Activated gamma-delta T cell (primary cell): ENCODE results near the gene BLACAT1.
A peak's percentile ranks its signal among the peaks of the same experiment; 100 is the strongest.
"Not testable (repeated sequence)": the region's sequence is repeated elsewhere in the genome, so short reads cannot be mapped to it uniquely, and the experiment has no call there.

Experiments
- DNase-seq: peaks from one replicate; lab custom pipeline; 2025; lab: John Stamatoyannopoulos, UW

BLACAT1 gene

DNA sequence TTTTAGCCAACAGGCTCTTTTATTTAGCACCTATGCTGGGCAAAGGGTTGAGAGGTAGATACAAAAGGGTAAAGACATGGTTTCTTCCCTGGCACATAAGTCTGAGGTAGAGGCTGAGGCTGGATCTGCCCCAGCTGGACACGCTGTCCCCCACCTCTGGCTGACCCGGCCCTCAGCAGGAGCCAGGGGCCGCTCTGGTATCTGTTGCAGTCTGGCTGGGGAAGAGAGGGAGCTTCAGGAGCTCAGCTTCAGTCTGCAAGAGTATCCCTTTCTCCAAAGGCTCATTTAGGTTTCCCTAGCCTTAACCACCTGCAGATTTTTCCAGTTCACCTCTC lies 14.2 kb downstream of the BLACAT1 start:
- DNase-seq: no peak

- DNase-seq: no peak
Observed at GRCh38 chr1:205441318-205441633, 14.6 kb downstream of the BLACAT1 start.

- peak; percentile 24 for DNase-seq
Observed at GRCh38 chr1:205440476-205441317, 15.1 kb downstream of the BLACAT1 start.

DNA sequence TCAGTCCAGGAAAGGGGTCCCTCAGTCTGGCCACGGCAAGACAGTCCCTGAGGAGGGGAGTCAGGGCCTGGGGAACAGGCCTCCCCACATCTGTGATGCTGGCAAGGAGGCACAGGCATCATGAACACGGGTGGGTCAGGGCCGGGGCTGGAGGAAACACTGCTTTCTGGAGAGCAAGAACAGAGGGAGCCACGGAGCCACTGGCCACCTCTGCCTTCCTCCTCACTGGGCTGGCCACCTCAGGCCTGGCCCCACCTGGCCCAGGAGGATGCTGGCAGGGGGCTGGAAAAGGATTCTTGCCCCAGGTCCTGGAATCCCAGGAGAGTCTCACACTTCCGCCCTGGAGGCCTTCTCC lies 15.7 kb downstream of the BLACAT1 start:
- DNase-seq: no peak

DNA sequence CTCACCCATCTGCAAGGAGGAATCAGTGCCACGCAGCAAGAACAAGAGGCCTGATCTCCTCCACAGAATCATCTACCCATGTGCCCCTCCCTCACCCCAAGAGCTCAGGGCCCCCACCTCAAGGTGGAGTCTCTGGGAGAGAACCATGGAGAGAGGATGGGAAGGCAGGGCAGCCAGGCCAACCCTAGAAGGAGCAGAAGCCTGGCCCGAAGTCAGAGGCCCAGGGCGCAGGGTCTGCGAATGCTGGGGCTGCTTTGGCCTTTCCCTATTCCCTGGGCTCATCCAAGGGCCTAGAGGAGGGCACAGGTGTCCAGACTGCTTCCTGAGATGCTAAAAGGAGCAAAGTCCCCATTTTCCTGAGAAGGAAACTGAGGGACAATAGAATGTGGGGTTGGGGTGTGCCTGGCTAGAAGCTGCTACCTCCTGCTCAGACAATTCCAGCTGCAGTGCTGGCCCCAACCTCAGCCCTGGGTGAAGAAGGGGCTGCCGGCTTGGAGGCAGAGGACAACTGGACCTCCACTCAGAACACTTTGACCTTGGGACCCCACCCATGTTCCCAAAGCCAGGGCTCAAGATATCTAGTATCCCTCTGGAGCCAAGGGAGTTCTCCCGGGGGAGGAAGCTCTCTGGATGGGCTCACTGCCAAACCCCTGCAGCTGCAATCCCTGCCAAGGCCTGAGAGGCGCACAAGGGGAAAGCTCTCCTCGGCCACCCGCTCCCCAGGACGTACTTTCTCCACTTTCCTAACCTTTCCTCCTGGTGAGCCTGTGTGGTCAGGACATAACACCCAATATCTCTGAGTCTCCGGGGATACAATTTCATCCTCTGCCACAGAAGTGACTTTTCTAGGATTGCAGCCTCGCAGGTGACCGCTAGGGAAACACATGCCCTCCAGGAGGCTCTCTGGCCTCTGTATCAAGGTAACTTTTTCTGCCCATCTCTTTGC lies 17.4 kb downstream of the BLACAT1 start:
- no peak for DNase-seq

DNA sequence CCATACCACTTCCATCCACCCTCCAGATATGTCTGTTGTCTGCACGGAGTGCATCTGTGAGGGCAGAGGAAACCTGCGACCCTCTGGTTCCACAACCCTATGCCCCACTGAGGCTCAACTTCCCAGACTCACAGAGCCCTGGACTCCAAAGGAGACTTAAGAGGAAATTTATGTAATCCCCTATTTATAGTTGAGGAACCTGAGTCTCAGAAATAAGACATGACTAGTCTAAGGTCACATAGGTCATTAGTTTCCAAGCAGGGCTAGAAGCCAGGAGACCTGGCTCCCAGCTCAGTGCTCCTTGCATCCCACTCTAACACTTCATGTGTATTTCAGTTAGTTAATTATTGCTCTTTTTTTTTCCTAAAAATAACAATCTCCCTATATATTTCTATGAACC lies 18.3 kb downstream of the BLACAT1 start:
- no peak for DNase-seq

DNA sequence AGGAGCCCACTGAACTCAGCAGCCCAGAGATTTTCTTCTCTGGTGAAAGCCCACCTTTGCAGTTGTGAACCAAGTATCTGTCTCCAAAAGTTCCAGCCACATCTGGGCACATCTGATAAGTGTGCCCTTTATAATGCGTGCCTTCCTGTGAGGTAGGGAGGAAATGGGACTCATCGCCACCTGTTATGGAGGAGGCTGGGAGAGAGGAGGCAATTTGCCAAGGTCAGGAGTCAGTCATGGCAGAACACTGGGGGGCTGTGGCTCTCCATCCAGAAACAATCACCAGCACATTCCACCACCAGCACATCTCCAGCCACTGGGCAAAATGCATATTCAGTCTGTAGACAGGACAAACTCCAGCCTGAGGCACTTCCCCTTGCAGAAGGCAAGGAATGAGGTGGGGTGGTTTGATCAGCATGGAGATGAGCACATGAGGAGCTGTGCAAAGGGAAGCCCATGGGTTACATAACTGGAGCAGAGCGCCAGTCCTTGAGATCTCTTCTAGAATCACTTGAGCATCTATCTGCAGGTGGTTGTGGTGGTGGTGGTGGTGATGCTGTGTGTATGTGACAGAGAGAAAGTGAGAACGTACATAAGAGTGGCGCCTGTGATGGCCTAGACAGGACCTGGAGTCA lies 19.0 kb downstream of the BLACAT1 start:
- no peak for DNase-seq

DNA sequence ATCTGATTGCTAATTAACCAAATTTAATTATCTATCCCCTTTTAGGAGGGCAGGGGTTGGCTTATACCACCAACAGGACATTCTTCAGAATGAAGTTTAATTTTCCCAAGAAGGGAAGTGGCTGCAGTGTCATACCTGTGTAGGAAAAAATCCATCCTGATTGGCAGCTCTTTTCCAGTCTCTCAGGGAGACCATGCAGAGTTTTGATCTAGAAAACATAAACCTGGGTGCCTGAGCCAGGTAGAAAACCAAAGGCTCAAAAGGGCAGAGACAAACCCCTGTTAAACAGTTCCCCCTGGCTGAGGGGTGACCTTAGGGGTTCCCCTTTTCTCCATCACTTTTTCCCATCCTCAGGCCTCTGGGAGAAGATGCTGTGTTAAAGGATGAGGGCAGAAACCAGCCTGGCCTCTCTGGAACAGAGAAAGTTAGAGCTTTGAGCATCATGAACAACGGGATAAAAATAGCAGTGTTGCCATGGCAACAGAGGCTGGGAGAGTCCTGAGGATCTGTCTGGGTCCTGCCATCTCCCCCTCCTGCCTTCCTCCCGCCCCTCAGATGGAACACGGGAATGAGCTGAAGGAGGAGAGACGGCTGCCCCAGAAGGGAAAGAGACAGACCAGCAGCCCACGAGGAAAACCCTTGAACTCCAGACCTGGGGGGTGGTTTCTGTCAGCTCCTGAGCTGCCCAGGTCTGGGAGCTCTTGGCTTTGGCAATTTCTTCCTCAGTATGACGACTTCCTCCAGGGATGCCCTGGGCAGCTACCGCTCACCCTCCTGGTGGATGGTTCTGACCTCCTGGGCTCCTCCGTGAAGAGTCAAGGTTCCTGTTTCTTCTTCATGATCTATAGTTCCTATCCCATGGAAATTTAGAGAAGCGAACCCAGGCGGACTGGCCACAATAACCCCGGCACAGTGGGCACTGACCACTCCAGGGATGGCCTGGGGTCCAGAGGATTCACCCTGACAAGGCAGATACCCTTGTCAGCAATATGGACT lies 20.0 kb downstream of the BLACAT1 start:
- DNase-seq: no peak

GRCh38 chr1:205434738-205435137 lies 21.1 kb downstream of the BLACAT1 start:
- no peak for DNase-seq

DNA sequence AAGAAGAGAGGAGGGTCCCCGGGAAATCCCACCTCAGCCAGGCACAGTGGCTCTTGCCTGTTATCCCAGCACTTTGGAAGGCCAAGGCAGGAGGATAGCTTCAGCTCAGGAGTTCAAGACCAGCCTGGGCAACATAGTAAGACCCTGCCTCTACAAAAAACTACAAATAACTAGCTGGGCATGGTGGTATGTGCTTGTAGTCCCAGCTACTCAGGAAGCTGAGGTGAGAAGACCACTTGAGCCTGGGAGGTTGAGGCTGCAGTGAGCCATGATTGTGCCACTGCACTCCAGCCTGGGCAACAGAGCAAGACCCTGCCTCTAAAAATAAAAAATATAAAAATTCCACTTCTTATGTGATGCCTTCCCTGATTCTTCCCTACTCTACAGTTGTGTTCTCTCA lies 23.2 kb downstream of the BLACAT1 start:
- DNase-seq: not testable (repeated sequence)

DNA sequence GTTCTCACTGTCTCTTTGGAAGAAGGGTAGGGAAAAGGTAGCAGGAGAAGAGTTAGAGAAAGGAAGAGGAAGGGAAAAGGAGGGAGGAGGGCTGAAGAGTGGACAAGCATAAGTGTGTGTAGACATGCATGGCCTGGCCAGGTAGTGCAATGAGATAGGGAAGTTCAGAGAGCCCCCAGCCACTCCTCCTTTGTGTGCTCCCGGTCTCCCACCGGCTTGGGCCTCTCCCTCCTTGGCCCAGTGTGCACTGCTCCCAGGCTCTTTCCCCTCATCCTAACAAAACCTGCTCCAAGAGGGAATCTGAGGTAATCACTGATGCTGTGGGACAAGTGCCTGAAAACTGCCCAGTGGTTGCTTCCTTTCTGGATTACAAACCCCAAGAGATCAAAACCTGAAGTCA lies 23.7 kb downstream of the BLACAT1 start:
- no peak for DNase-seq

DNA sequence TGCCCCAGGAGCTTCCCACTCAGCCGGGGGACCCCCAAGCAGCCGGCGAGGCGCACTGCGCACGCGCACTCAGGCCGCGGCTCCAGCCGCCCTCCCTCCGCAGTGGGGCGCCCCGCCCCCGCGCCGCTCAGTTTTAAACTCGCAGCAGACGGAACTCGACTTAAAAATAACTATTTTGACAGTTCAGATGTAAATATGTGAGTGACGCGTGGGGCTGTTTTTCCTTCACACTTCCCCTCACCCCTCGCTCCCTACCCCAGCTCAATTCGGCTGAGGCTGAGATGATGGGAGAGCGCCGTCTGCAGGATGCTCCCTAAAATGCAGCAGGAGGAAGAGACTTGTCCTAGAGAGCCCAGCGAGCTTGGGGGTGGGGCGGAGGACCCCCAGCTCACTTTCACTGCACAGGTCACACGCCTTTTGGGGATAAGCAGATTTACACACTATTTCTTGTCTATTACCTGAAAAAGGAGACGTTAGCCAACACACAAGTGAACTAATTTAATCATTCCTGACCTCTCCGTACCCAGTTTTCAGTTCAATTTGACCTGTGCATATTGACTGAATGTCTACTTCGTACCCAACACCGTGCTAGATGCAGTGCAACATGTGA lies 25.0 kb downstream of the BLACAT1 start:
- DNase-seq: peak; percentile 38

GRCh38 chr1:205429762-205430695 lies 25.8 kb downstream of the BLACAT1 start:
- no peak for DNase-seq

DNA sequence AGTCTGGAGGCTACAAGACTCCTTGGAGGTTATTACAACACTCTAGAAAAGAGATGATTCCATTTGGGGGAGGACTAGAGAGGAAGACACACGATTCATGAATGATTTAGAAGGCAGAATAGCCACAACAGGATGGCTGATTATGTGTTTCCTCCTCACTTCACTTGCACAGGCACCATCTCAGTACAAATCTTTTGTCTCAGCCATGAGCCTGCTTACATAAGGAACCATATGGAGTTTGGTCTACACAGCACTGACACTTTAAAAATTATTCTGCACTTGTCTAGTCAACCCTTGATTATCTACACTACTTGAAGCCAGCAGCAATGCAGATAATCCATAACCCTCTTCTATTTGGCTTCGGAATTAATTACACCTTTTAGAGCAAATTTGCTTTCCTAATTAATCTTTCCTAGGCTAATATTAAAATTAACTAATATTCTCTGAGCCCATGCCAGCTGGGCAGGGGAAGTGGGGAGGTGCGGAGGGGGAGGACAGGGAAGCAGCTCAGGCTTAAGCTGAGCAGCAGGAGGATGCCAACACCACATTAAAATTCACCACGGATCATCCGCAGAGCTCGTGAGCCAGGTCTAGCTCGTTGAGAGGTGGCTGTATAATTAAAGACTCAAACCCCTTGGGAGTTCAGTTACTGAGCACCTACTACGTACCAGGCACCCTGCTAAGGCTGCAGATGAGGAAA lies 30.8 kb downstream of the BLACAT1 start:
- DNase-seq: no peak

GRCh38 chr1:205423814-205424399 lies 31.9 kb downstream of the BLACAT1 start:
- DNase-seq: no peak

DNA sequence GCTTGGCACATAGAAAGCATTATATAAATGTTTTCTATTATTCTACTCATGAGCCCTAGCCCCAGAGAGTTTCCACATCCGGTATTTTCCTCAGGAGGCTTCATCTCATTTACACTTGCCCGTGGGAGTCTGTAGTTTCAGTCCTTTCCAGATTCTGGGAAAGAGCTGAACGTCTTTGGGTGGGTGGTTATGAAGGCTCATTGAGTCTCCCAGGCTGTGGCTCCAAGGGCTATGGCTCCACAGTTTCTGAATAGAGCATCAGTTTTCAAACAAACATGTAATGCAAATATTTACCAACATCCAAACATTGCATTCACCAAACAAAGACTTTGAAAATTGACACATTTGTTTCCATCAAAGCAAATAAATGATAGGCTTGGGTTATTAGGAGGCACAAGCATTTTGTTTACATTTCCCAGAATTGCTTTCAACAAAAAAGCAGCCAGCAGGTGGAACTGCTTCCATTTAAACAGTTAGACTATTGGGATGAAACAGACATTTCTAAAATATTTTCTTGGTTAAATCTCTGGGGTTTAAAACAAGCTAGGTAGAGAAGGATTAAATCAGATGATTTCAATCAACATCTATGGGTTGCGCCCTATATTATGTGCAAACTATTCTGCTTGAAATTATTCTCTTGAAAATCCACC lies 32.7 kb downstream of the BLACAT1 start:
- DNase-seq: no peak

- DNase-seq: no peak
Observed at GRCh38 chr1:205421798-205422197, 34.0 kb downstream of the BLACAT1 start, which contains the start of gene LEMD1. TSS of gene LEMD1 (minus strand) at chr1:205422056. CDS start at chr1:205420536, 1,520 bp downstream.

DNA sequence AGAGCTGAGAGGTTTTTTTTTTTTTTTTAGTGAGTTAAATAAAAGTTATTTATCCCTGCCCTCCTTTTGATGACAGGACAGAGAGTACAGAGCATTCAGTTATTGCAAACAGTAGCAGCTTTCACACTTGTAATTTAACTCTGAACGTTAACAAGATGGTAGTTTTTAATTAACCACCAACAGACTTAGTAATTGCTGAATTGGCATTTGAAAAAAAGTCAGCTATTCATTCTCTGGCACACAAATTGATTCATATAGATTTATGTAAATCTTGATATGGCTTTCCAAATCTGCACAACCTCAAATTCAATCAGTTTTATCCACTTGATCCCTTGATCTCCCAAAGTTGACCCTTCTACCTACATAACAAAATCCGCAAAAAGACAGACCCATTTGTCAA lies 34.9 kb downstream of the BLACAT1 start:
- DNase-seq: no peak
